Nephron progenitor cell (in vitro differentiated cells): ENCODE data around the gene IREB2.
"Not testable (repeated sequence)": the region's sequence is repeated elsewhere in the genome, so short reads cannot be mapped to it uniquely, and the experiment has no call there.

Experiments
- DNase-seq: peaks from one replicate; pipeline ENCODE4 v3.0.0; 2021
- H3K27ac Mint-ChIP-seq: 2 replicates; pipeline ENCODE4 v1.8.0; 2021; ENCODE audit warnings: mild to moderate bottlenecking, moderate library complexity, mixed read lengths
- H3K27me3 Mint-ChIP-seq: 2 replicates; pipeline ENCODE4 v1.8.0; 2021; ENCODE audit warnings: mild to moderate bottlenecking, low read depth, mixed read lengths; ENCODE audit not compliant: poor library complexity
- H3K36me3 Mint-ChIP-seq: 2 replicates; pipeline ENCODE4 v1.8.0; 2021; ENCODE audit warnings: low read depth, mixed read lengths
- H3K4me1 Mint-ChIP-seq: 2 replicates; pipeline ENCODE4 v1.8.0; 2021; ENCODE audit warnings: mixed read lengths
- H3K4me3 Mint-ChIP-seq: 2 replicates; pipeline ENCODE4 v1.8.0; 2021; ENCODE audit warnings: mild to moderate bottlenecking, moderate library complexity, mixed read lengths
- H3K9me3 Mint-ChIP-seq: 2 replicates; pipeline ENCODE4 v1.8.0; 2021; ENCODE audit warnings: mild to moderate bottlenecking, moderate library complexity, mixed read lengths
- TF ChIP-seq, protein P1 (sequence below): fragments of 200-600 bp; sonication (generic); IDR thresholded peaks from 2 replicates; pipeline ENCODE4 v1.5.0; 2021; ENCODE audit warnings: antibody characterized with exemption

Gene IREB2

DNA sequence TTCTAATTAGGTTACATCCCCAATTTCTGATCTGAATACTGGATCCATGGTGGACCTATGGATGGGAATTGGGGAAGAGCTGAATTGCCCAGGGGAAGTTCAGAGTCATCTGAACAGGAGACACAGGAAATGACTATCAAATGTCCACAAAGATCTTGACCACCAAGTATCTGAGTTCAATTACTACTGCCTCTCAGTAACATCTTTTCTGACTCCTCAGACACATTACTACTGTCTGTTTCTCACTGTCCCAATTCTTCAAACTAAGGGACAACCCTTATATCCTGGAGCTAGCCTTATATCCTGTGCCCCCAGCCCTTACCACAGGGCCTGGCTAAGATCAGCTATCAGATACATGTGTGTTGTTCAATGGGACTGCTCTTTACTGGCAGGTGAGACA is 10.1 kb upstream of the IREB2 start:
- Mint-ChIP-seq H3K27me3 (peaks cover 35% of the 10 kb centered on the region), H3K4me3 (no peak overlapping the region), H3K36me3 (no peaks in the 10 kb centered on the region), H3K9me3 (peaks cover 7% of the 10 kb centered on the region), H3K27ac (no peak overlapping the region), H3K4me1 (peaks cover 6% of the 10 kb centered on the region)
- DNase-seq, result no peak
- TF ChIP-seq, protein P1, sequence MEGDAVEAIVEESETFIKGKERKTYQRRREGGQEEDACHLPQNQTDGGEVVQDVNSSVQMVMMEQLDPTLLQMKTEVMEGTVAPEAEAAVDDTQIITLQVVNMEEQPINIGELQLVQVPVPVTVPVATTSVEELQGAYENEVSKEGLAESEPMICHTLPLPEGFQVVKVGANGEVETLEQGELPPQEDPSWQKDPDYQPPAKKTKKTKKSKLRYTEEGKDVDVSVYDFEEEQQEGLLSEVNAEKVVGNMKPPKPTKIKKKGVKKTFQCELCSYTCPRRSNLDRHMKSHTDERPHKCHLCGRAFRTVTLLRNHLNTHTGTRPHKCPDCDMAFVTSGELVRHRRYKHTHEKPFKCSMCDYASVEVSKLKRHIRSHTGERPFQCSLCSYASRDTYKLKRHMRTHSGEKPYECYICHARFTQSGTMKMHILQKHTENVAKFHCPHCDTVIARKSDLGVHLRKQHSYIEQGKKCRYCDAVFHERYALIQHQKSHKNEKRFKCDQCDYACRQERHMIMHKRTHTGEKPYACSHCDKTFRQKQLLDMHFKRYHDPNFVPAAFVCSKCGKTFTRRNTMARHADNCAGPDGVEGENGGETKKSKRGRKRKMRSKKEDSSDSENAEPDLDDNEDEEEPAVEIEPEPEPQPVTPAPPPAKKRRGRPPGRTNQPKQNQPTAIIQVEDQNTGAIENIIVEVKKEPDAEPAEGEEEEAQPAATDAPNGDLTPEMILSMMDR, result no peak

DNA sequence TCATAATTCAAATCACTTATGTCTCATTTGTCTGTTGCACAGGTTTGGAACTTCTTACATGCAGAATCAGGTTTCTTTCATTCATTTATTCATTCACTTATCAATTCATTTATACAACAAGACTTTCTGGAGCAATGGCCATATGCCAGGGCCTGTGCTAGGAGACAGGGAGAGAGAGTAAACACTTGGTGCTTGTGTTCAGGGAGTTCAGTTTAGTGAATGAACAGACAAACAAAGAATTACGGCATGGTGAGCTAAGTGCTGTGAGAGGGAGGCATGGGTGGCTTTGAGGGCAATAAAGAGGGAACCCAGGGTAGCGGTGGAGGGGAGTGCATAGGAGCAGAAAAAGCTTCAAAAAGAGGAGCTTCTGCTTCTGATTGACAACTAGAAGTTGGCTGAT is 8.5 kb upstream of the IREB2 start:
- Mint-ChIP-seq H3K9me3 (peaks cover 7% of the 10 kb centered on the region), H3K27ac (peak overlapping the region; percentile 52)

DNA sequence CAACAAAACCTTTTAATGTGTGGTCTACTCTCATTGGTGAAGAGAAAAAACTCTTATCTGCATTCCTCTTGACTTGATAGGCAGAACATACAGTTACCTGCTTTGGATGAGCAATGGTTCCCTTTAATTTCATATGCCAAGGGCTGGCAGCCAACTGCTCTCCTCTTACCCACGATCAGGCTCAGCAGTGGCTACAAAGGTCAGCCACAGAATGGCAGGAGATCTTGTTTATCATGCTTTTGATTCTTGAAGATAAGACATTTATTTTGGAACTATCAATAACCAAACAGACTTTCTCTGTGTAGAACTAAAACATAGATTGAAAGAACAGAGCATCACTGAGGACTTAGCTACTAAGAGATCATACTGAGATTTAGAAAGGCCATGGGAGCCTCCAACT is 6.1 kb upstream of the IREB2 start:
- Mint-ChIP-seq H3K27me3 (peaks cover 27% of the 10 kb centered on the region), H3K9me3 (peaks cover 7% of the 10 kb centered on the region)

More for the DNA sequence above, 8.5 kb upstream of the IREB2 start:
- Mint-ChIP-seq H3K36me3 (no peaks in the 10 kb centered on the region), H3K4me3 (no peak overlapping the region), H3K27me3 (peaks cover 34% of the 10 kb centered on the region), H3K4me1 (peaks cover 6% of the 10 kb centered on the region)
- DNase-seq, result no peak
- TF ChIP-seq, protein P1, result no peak

DNA sequence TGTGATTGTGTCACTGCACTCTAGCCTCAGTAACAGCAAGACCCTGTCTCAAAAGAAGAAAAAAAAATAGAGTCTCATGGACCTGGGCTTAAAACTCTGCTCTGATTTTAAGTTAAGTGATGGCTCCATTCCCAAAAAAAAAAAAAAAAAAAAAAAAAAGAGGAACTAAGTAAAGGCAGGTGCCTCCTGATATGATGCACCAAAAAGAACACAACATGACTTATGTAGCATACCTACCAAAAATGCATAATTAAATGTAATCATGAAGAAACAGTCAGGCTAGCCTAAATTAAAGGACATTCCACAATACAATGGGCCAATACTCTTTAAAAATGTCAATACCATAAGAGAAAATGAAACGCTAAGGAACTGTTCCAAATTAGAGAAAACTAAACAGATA is 5.4 kb upstream of the IREB2 start:
- TF ChIP-seq, protein P1, result no peak
- Mint-ChIP-seq H3K4me1 (peaks cover 12% of the 10 kb centered on the region), H3K4me3 (no peak overlapping the region), H3K9me3 (peaks cover 7% of the 10 kb centered on the region), H3K27ac (no peak overlapping the region), H3K36me3 (no peaks in the 10 kb centered on the region), H3K27me3 (peaks cover 27% of the 10 kb centered on the region)
- DNase-seq, result no peak

More for the DNA sequence above, 6.1 kb upstream of the IREB2 start:
- TF ChIP-seq, protein P1, result no peak
- DNase-seq, result no peak
- Mint-ChIP-seq H3K27ac (no peak overlapping the region), H3K4me3 (no peak overlapping the region), H3K4me1 (peaks cover 12% of the 10 kb centered on the region), H3K36me3 (no peaks in the 10 kb centered on the region)

DNA sequence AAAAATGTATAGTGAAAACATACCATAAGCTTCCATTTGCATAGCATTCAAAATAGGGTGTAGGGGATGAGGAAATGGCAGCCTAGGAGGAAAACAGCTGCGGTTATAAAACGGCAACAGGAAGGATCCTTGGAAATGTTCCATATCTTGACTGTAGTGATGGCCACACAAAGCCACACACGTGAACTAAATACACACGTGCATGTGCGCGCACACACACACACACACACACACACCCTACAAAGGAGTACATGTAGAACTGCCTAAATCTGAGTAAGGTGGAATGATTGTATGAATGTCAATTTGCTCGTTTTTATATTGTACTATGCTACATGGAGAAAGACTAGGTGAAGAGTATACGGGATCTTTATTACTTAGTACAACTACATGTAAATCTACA is 3.9 kb upstream of the IREB2 start:
- Mint-ChIP-seq H3K9me3 (peaks cover 7% of the 10 kb centered on the region), H3K27ac (no peak overlapping the region), H3K4me1 (peaks cover 17% of the 10 kb centered on the region), H3K4me3 (no peak overlapping the region), H3K27me3 (peaks cover 27% of the 10 kb centered on the region), H3K36me3 (no peaks in the 10 kb centered on the region)
- no peak for DNase-seq
- TF ChIP-seq, protein P1, result no peak

DNA sequence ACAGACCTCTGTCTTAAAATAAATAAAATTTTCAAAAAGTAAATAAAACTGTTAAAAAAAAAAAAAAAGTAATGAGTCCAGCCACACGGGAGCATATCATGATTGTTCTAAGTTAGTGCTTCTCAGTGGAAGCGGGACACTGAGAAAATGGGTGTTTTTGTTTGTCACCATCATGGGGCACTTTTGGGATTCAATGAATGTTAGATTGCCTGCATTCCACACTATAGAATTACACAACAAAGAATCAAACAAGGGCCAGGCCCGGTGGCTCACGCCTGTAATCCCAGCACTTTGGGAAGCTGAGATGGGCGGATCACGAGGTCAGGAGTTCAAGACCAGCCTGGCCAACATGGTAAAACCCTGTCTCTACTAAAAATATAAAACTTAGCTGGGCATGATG is 3.3 kb upstream of the IREB2 start:
- H3K9me3 Mint-ChIP-seq, H3K27ac Mint-ChIP-seq, H3K36me3 Mint-ChIP-seq, H3K4me3 Mint-ChIP-seq, DNase-seq: not testable (repeated sequence)
- Mint-ChIP-seq H3K27me3 (peaks cover 27% of the 10 kb centered on the region), H3K4me1 (peaks cover 14% of the 10 kb centered on the region)
